Measurements from ENCODE around the gene CPED1.
"Not testable (repeated sequence)": the region's sequence is repeated elsewhere in the genome, so short reads cannot be mapped to it uniquely, and the experiment has no call there.

- not testable (repeated sequence) for TF ChIP-seq POLR2AphosphoS5 (IDR thresholded peaks at IDR 0.05; ENCODE audit: borderline replicate concordance, low read depth, low read length); EZH2 (IDR thresholded peaks at IDR 0.05); FOXP2 (optimal IDR thresholded peaks at IDR 0.05; ENCODE audit: control extremely low read depth, extremely low read length, insufficient read depth)
These were observed 48.8 kb downstream of the CPED1 start for GRCh38 chr7:121037329-121037728.
